Measurements from ENCODE around the gene ILF3.

Gene ILF3

GRCh38 chr19:10719466-10719961, 65.4 kb downstream of the ILF3 start:
- DNase-seq (ENCODE audit: low read depth in 2 of 2) = no peak
- no peak for TF ChIP-seq CTCF (IDR thresholded peaks at IDR 0.05; ENCODE audit: low read depth, low read length)
- peak overlapping the region; percentile 92 to 98 for H3K4me3 ChIP-seq (replicated peaks in 1 of 2; ENCODE audit: low read depth in 2 of 2, low read length in 2 of 2)

GRCh38 chr19:10720607-10721125, 66.5 kb downstream of the ILF3 start:
- no peak overlapping the region for H3K4me3 ChIP-seq (replicated peaks in 1 of 2; ENCODE audit: low read depth in 2 of 2, low read length in 2 of 2)
- DNase-seq (ENCODE audit: low read depth in 2 of 2) = no peak
- TF ChIP-seq CTCF (IDR thresholded peaks at IDR 0.05; ENCODE audit: low read depth, low read length) = no peak

- TF ChIP-seq CTCF (IDR thresholded peaks at IDR 0.05; ENCODE audit: low read depth, low read length) = no peak
- no peak for DNase-seq (ENCODE audit: low read depth in 2 of 2)
- no peak overlapping the region for H3K4me3 ChIP-seq (replicated peaks in 1 of 2; ENCODE audit: low read depth in 2 of 2, low read length in 2 of 2)
Measured at GRCh38 chr19:10723591-10723990, 69.4 kb downstream of the ILF3 start.

GRCh38 chr19:10724573-10725071, 70.5 kb downstream of the ILF3 start:
- TF ChIP-seq CTCF (IDR thresholded peaks at IDR 0.05; ENCODE audit: low read depth, low read length) = no peak
- no peak for DNase-seq (ENCODE audit: low read depth in 2 of 2)
- no peak overlapping the region for H3K4me3 ChIP-seq (replicated peaks in 1 of 2; ENCODE audit: low read depth in 2 of 2, low read length in 2 of 2)

- no peak for DNase-seq (ENCODE audit: low read depth in 2 of 2)
- no peak for TF ChIP-seq CTCF (IDR thresholded peaks at IDR 0.05; ENCODE audit: low read depth, low read length)
- H3K4me3 ChIP-seq (replicated peaks in 1 of 2; ENCODE audit: low read depth in 2 of 2, low read length in 2 of 2) = no peak overlapping the region
Measured at GRCh38 chr19:10725415-10725814, 71.3 kb downstream of the ILF3 start.

GRCh38 chr19:10726268-10726667, 72.1 kb downstream of the ILF3 start:
- no peak overlapping the region for H3K4me3 ChIP-seq (replicated peaks in 1 of 2; ENCODE audit: low read depth in 2 of 2, low read length in 2 of 2)
- DNase-seq (ENCODE audit: low read depth in 2 of 2) = no peak
- no peak for TF ChIP-seq CTCF (IDR thresholded peaks at IDR 0.05; ENCODE audit: low read depth, low read length)

- no peak for TF ChIP-seq CTCF (IDR thresholded peaks at IDR 0.05; ENCODE audit: low read depth, low read length)
- H3K4me3 ChIP-seq (replicated peaks in 1 of 2; ENCODE audit: low read depth in 2 of 2, low read length in 2 of 2) = no peak overlapping the region
- DNase-seq (ENCODE audit: low read depth in 2 of 2) = no peak
Measured at GRCh38 chr19:10727685-10728201, 73.6 kb downstream of the ILF3 start.
